DMS53 (cell line): ENCODE measurements around the gene C1QL3.

Source experiments
- DNase-seq: peaks from one replicate; lab custom pipeline; 2025; lab: John Stamatoyannopoulos, UW

C1QL3 gene

GRCh38 chr10:16521311-16522016 lies at the start of gene C1QL3:
C1QL3 (minus strand) TSS chr10:16521879; CDS start chr10:16521065, 814 bp downstream.
- DNase-seq = peak; percentile 32

GRCh38 chr10:16570731-16571130 lies 49.1 kb upstream of the C1QL3 start:
- DNase-seq = no peak

GRCh38 chr10:16566202-16566805 lies 44.6 kb upstream of the C1QL3 start:
- DNase-seq = no peak

- DNase-seq = no peak
Measured at GRCh38 chr10:16565604-16566003, 43.9 kb upstream of the C1QL3 start.

GRCh38 chr10:16562891-16563290 lies 41.2 kb upstream of the C1QL3 start:
- DNase-seq = no peak

- DNase-seq = no peak
Measured at GRCh38 chr10:16559236-16559773, 37.6 kb upstream of the C1QL3 start.

GRCh38 chr10:16547973-16548372 lies 26.3 kb upstream of the C1QL3 start:
- no peak for DNase-seq

- DNase-seq = peak; percentile 86
Measured at GRCh38 chr10:16545116-16545736, 23.5 kb upstream of the C1QL3 start.

- no peak for DNase-seq
Measured at GRCh38 chr10:16544591-16544990, 22.9 kb upstream of the C1QL3 start.

- DNase-seq = no peak
Measured at GRCh38 chr10:16544099-16544498, 22.4 kb upstream of the C1QL3 start.

GRCh38 chr10:16536155-16536554 lies 14.5 kb upstream of the C1QL3 start:
- no peak for DNase-seq

- DNase-seq = no peak
Measured at GRCh38 chr10:16529853-16530252, 8.2 kb upstream of the C1QL3 start.

- no peak for DNase-seq
Measured at GRCh38 chr10:16527452-16527851, 5.8 kb upstream of the C1QL3 start.

GRCh38 chr10:16520900-16521299 lies 779 bp downstream of the C1QL3 start:
- peak; percentile 31 for DNase-seq

- no peak for DNase-seq
Measured at GRCh38 chr10:16519908-16520861, 1.5 kb downstream of the C1QL3 start.

- no peak for DNase-seq
Measured at GRCh38 chr10:16519250-16519907, 2.3 kb downstream of the C1QL3 start.

- no peak for DNase-seq
Measured at GRCh38 chr10:16518822-16519221, 2.9 kb downstream of the C1QL3 start.

GRCh38 chr10:16510843-16511242 lies 10.8 kb downstream of the C1QL3 start:
- DNase-seq = no peak

- DNase-seq = no peak
Measured at GRCh38 chr10:16509996-16510395, 11.7 kb downstream of the C1QL3 start.

- DNase-seq = no peak
Measured at GRCh38 chr10:16505161-16505560, 16.5 kb downstream of the C1QL3 start.

- DNase-seq = no peak
Measured at GRCh38 chr10:16497911-16498310, 23.8 kb downstream of the C1QL3 start.
